Hepatocyte (in vitro differentiated cells): ENCODE results near the gene FRMPD3. TPM values are rescaled to one million over a fixed set of nuclear protein-coding genes. Genes with fewer than 3 reads are reported as not detected.

Experiments used
- DNase-seq: peaks from one replicate; pipeline ENCODE4 v3.0.0-alpha.2; 2016; ENCODE audit warnings: low spot score
- H2AFZ ChIP-seq: fragments of 200-600 bp; sonication (generic); 2 replicates; pipeline ENCODE4 v1.6.0; 2016; ENCODE audit warnings: antibody characterized with exemption, mild to moderate bottlenecking
- H3K27ac ChIP-seq: fragments of 200-600 bp; sonication (generic); 2 replicates; pipeline ENCODE4 v1.5.1; 2016; ENCODE audit warnings: mild to moderate bottlenecking
- H3K27me3 ChIP-seq: fragments of 200-600 bp; sonication (generic); 2 replicates; pipeline ENCODE4 v1.6.1; 2016
- H3K36me3 ChIP-seq: fragments of 200-600 bp; sonication (generic); replicated peaks from 2 replicates; pipeline ENCODE4 v1.5.1; 2016; ENCODE audit warnings: low read depth; ENCODE audit not compliant: insufficient read depth
- H3K4me1 ChIP-seq: fragments of 200-600 bp; sonication (generic); 2 replicates; pipeline ENCODE4 v1.5.1; 2016; ENCODE audit warnings: mild to moderate bottlenecking, moderate library complexity; ENCODE audit not compliant: insufficient read depth
- H3K4me2 ChIP-seq: fragments of 200-600 bp; sonication (generic); 2 replicates; pipeline ENCODE4 v1.6.0; 2016
- H3K4me3 ChIP-seq: fragments of 200-600 bp; sonication (generic); 2 replicates; pipeline ENCODE4 v1.5.1; 2016; ENCODE audit warnings: mild to moderate bottlenecking
- H3K79me2 ChIP-seq: fragments of 200-600 bp; sonication (generic); 2 replicates; pipeline ENCODE4 v1.6.0; 2017; ENCODE audit warnings: mild to moderate bottlenecking
- H3K9me2 ChIP-seq: fragments of 200-600 bp; sonication (generic); replicated peaks from 2 replicates; pipeline ENCODE4 v1.6.0; 2017; ENCODE audit warnings: mild to moderate bottlenecking; ENCODE audit not compliant: insufficient read depth
- H3K9me3 ChIP-seq: fragments of 200-600 bp; sonication (generic); 2 replicates; pipeline ENCODE4 v1.5.1; 2016; ENCODE audit warnings: low read depth, mild to moderate bottlenecking
- H4K20me1 ChIP-seq: fragments of 200-600 bp; sonication (generic); 2 replicates; pipeline ENCODE4 v1.6.0; 2016; ENCODE audit warnings: mild to moderate bottlenecking; ENCODE audit not compliant: insufficient read depth, poor library complexity, severe bottlenecking
- EZH2 ChIP-seq: fragments of 200-600 bp; sonication (generic); IDR thresholded peaks from 2 replicates; pipeline ENCODE4 v1.6.1; 2016; ENCODE audit warnings: antibody characterized with exemption, mild to moderate bottlenecking, borderline replicate concordance
- EZH2phosphoT487 ChIP-seq: fragments of 200-600 bp; sonication (generic); IDR thresholded peaks from one replicate; pipeline ENCODE4 v1.6.1; 2018; ENCODE audit warnings: antibody characterized with exemption, mild to moderate bottlenecking, low read depth, moderate library complexity; ENCODE audit not compliant: unreplicated experiment, severe bottlenecking
- whole genome bisulfite sequencing: methylation state at CpG from one replicate; pipeline ENCODE4 v1.1.6; 2016; ENCODE audit warnings: low lambda C conversion rate; ENCODE audit errors: missing lambda C conversion rate; 5-methylcytosine and 5-hydroxymethylcytosine counted together
- polyA plus RNA-seq: library from polyadenylated mRNA; unstranded; fragments of >200 nt; fragmentation: Nextera tagmentation; extraction: Ambion mirVana; gene quantifications from 2 replicates; pipeline ENCODE4 v1.2.1, GENCODE V29; 2016
- total RNA-seq: library from RNA; depleted of rRNA; stranded (reverse); fragments of >200 nt; gene quantifications from 2 replicates; pipeline ENCODE4 v1.2.3, GENCODE V29; 2014
- TF ChIP-seq, protein P1 (sequence below): fragments of 200-600 bp; sonication (generic); IDR thresholded peaks from 2 replicates; pipeline ENCODE4 v1.5.1; 2016; ENCODE audit warnings: antibody characterized with exemption, mild to moderate bottlenecking; ENCODE audit not compliant: poor library complexity

FRMPD3 gene
- total and polyA plus RNA-seq, 2 experiments from 2014 or later: 0.17 TPM; not detected in 1

DNA sequence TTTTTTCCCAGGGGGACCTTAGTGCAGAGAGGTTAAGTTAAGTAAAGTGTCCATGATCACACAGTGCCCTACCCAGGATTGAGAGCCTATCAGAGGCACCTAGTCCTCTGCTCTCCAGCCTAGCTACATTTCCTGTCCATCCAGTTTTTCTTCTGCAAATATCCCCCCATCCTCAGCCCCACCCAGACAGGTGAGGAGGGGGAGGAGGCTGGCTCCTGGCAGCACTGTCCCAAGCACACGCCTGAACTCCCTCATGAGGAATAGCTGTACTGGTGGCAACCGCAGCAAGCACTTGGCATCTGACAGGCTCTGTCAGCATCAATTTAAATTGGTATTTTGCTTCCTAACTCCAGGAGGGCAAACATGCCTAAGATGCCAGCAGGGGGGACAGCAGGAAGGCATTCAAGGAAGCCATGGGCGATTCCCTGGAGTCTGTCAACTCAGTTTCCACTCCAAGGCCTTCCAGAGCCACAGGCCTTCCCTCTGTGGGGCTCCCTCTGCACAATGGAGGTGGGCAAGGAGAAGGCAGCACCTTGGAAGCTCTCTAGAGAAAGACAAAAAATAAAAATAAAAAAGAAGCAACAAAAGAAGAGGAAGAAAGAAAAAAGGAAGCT is 6.4 kb upstream of the FRMPD3 start:
- H3K9me2 ChIP-seq: no peaks in the 10 kb centered on the region
- peaks cover 6% of the 10 kb centered on the region for H3K4me1 ChIP-seq
- no peak overlapping the region for H3K4me2 ChIP-seq
- no peaks in the 10 kb centered on the region for H3K79me2 ChIP-seq
- no peaks in the 10 kb centered on the region for H4K20me1 ChIP-seq
- no peak overlapping the region for H3K4me3 ChIP-seq
- no peak overlapping the region for H3K27ac ChIP-seq
- no peaks in the 10 kb centered on the region for H3K36me3 ChIP-seq
- 43% methylated on average over 3 of the region's 3 CpGs for WGBS
- H2AFZ ChIP-seq: no peak overlapping the region
- DNase-seq: peak; percentile 19
- H3K27me3 ChIP-seq: peaks cover 20% of the 10 kb centered on the region
- TF ChIP-seq, protein P1, sequence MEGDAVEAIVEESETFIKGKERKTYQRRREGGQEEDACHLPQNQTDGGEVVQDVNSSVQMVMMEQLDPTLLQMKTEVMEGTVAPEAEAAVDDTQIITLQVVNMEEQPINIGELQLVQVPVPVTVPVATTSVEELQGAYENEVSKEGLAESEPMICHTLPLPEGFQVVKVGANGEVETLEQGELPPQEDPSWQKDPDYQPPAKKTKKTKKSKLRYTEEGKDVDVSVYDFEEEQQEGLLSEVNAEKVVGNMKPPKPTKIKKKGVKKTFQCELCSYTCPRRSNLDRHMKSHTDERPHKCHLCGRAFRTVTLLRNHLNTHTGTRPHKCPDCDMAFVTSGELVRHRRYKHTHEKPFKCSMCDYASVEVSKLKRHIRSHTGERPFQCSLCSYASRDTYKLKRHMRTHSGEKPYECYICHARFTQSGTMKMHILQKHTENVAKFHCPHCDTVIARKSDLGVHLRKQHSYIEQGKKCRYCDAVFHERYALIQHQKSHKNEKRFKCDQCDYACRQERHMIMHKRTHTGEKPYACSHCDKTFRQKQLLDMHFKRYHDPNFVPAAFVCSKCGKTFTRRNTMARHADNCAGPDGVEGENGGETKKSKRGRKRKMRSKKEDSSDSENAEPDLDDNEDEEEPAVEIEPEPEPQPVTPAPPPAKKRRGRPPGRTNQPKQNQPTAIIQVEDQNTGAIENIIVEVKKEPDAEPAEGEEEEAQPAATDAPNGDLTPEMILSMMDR: no peak
- no peak for TF ChIP-seq EZH2
- no peak for TF ChIP-seq EZH2phosphoT487
- no peaks in the 10 kb centered on the region for H3K9me3 ChIP-seq

- Histone ChIP-seq H3K27me3 (peaks cover 36% of the 10 kb centered on the region), H2AFZ (no peak overlapping the region), H3K4me2 (no peak overlapping the region), H3K79me2 (no peaks in the 10 kb centered on the region), H4K20me1 (no peaks in the 10 kb centered on the region), H3K9me2 (no peaks in the 10 kb centered on the region), H3K36me3 (no peaks in the 10 kb centered on the region), H3K4me3 (no peak overlapping the region), H3K27ac (no peak overlapping the region), H3K9me3 (no peaks in the 10 kb centered on the region), H3K4me1 (peaks cover 6% of the 10 kb centered on the region)
- 60% methylated on average over 3 of the region's 3 CpGs for WGBS
- no peak for TF ChIP-seq EZH2
- TF ChIP-seq, protein P1: no peak
- no peak for TF ChIP-seq EZH2phosphoT487
- no peak for DNase-seq
Measured at GRCh38 chrX:107445146-107445545, 4.3 kb upstream of the FRMPD3 start.

DNA sequence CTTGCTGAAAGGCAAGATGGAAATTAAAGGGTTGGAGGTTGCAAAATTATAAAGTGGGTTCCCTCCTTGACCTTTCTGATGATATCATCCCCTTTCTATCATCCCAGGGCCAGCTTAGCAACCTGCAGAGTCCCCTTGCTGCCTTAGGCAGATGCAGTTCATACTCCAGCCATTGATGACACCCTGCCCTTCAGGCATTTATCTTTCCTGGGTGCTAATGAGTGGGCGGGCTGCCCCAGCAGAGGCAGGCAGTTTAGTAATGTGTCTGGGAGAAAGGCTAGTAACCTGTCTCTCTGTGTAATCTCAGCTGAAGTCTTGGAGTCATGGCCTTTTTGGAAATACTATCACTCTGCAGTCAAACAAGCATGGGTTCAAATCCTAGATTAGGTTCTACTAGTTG is 3.8 kb upstream of the FRMPD3 start:
- no peak for TF ChIP-seq EZH2phosphoT487
- no peak for TF ChIP-seq EZH2
- TF ChIP-seq, protein P1: no peak
- H3K79me2 ChIP-seq: no peaks in the 10 kb centered on the region
- H3K27ac ChIP-seq: no peak overlapping the region
- no peaks in the 10 kb centered on the region for H4K20me1 ChIP-seq
- H3K4me2 ChIP-seq: no peak overlapping the region
- WGBS: 65% methylated on average over 1 of the region's 1 CpG
- H3K9me2 ChIP-seq: no peaks in the 10 kb centered on the region
- H3K27me3 ChIP-seq: peaks cover 41% of the 10 kb centered on the region
- H3K9me3 ChIP-seq: no peaks in the 10 kb centered on the region
- no peaks in the 10 kb centered on the region for H3K36me3 ChIP-seq
- H3K4me1 ChIP-seq: peaks cover 6% of the 10 kb centered on the region
- H3K4me3 ChIP-seq: no peak overlapping the region
- DNase-seq: no peak
- H2AFZ ChIP-seq: no peak overlapping the region
